Mucosa of descending colon (tissue), 3 donors: Measurements from ENCODE around the gene DND1. TPM values are rescaled to one million over a fixed set of nuclear protein-coding genes. Genes with fewer than 3 reads are reported as not detected.

Experiments
- ATAC-seq: fragments of 200-7000 bp; cut with Tn5 transposase; one replicate; pipeline ENCODE4 v1.9.1; 2020; ENCODE audit warnings: mild to moderate bottlenecking, moderate library complexity
- DNase-seq, 3 donors: peaks; one replicate each; pipeline ENCODE4 v3.0.0-alpha.2; 2020
- H3K36me3 ChIP-seq: fragments of 200-600 bp; one replicate; pipeline ENCODE4 v1.8.0; 2021; ENCODE audit warnings: low read depth, mild to moderate bottlenecking
- H3K4me1 ChIP-seq: fragments of 200-600 bp; one replicate; pipeline ENCODE4 v1.8.0; 2021; ENCODE audit warnings: low read depth, mild to moderate bottlenecking
- H3K4me3 ChIP-seq: fragments of 200-600 bp; one replicate; pipeline ENCODE4 v1.8.0; 2021; ENCODE audit warnings: mild to moderate bottlenecking
- H3K9me3 ChIP-seq: fragments of 200-600 bp; one replicate; pipeline ENCODE4 v1.8.0; 2021; ENCODE audit warnings: mild to moderate bottlenecking
- CTCF ChIP-seq: fragments of 200-600 bp; IDR thresholded peaks from one replicate; pipeline ENCODE4 v1.8.0; 2022; ENCODE audit warnings: antibody characterized with exemption, mild to moderate bottlenecking
- intact Hi-C, 2 donors: fragments of 100-400 bp; cut with DNase I in 1 of 2; cut with micrococcal nuclease in 1 of 2; formaldehyde crosslinking; loops; one replicate each; pipeline versions ENCODE4 v1.11.0 to v1.11.1; 2022; cut with DNase I, micrococcal nuclease
- total RNA-seq, 3 donors: library from RNA; stranded (reverse); fragmentation: NEBNext Ultra II Directional in 2 of 3; extraction: Animal tissue kit (Norgen Biotek cat#: 25700) in 2 of 3; gene quantifications; one replicate each; pipeline versions ENCODE4 v1.2.1 to v1.2.4, GENCODE V29; 2021 to 2023
- donor health status: DM: no; HTN: no; CAD: no; lungs with moderate emphysema.
- donor health status: DM: no; HTN: no; CAD: no.
- donor health status: DM: no; HTN: yes; CAD: no.

The DND1 gene
- total RNA-seq, 3 donors from 2014 or later: 0.95 to 1.6 (median 1.1) TPM

- no peak for DNase-seq
- H3K9me3 ChIP-seq: no peaks in the 10 kb centered on the region
- TF ChIP-seq CTCF: no peak
- intact Hi-C loops: no loop called here
- no peak overlapping the region for H3K4me3 ChIP-seq
- no peak for ATAC-seq
- peaks cover 23% of the 10 kb centered on the region for H3K4me1 ChIP-seq
- H3K36me3 ChIP-seq: peaks cover 26% of the 10 kb centered on the region
Observed at GRCh38 chr5:140694276-140694675, 20.9 kb upstream of the DND1 start.

DNA sequence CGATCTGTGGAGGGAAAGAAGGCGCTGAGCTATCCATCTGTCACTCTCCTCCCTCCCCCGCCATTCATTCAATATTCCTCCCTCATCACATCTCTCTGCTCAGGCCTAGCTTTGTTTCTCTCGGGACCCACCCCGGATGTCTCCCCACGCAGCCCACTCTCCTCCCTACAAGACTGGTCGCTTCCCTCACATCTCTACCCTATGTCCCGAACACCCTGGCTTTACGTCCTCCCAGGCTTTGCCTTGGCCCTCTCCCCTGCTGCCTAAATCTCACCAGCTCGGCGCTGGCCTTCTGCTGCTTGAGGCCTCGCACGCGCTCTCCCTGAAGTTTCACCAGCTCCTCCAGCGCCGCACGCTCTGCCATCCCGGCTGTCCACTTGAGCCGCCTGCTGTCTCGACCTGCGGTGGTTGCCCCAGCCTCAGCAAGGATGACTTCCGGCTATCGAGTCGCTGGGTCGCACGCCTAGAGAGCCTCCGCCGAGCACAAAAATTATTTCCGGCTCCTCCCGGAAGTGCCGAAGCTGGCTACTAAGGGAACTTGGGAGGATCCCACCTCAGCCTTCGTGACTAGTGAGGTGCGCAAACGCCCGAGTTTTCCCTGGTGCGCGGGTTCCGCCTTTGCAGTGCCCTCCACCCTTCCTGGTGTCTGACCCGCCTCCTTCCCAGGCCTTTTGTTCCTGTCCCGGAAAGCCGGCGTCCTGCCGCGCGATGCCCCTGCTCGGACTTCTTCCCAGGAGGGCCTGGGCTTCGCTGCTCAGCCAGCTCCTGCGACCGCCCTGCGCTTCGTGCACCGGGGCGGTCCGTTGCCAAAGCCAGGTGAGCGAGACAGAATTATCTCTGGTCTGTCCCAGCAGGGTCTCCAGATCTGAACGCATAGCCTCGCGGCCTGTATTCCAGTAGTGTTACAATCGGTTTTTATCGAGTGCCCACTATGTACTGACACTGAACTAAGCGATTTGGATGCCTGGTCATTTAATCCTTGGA is 17.9 kb upstream of the DND1 start, which contains the start of the genes HARS1 and HARS2:
HARS1 (minus strand) TSS at position 430 of the 984 bp plus-strand sequence; CDS start at position 364, 66 bp downstream.
HARS2 (plus strand) TSS at position 515 of the 984 bp plus-strand sequence; CDS start at position 709, 194 bp downstream.
- intact Hi-C loops: no loop called here
- peaks cover 5% of the 10 kb centered on the region for H3K36me3 ChIP-seq

GRCh38 chr5:140690376-140690932 is 17.1 kb upstream of the DND1 start:
- no peak for TF ChIP-seq CTCF
- no peaks in the 10 kb centered on the region for H3K36me3 ChIP-seq
- H3K9me3 ChIP-seq: no peaks in the 10 kb centered on the region
- ATAC-seq: peak; percentile 28
- intact Hi-C loops: no loop called here
- no peak for DNase-seq
- H3K4me1 ChIP-seq: peaks cover 23% of the 10 kb centered on the region
- peak overlapping the region; percentile 50 for H3K4me3 ChIP-seq

More for the DNA sequence above, 17.9 kb upstream of the DND1 start, which contains the start of the genes HARS1 and HARS2:
- DNase-seq: peak; percentile 93 to 95 (median 93)
- Histone ChIP-seq H3K4me3 (peak within 1 kb of the TSS; percentile 50), H3K4me1 (peaks cover 23% of the 10 kb centered on the region), H3K9me3 (no peaks in the 10 kb centered on the region)
- TF ChIP-seq CTCF: no peak
- peak; percentile 98 for ATAC-seq

DNA sequence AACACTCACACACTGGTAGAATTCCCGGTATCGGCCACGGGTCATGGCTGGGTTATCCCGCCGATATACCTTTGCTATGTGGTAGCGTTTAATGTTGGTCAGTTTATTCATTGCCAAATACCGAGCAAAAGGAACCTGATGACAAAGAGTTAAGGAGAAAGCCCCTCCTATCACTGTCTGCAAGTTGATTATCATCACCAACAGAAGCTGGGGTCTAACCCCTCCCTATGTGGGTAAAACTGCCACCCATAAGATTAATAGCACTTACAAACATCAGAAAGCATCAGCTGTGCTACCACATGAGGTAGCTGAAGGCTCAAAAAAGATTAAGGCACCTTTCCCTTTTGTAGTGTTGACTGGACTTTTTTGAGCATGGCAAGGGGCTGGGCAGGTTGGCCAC is 5.6 kb upstream of the DND1 start:
- Histone ChIP-seq H3K4me3 (no peak overlapping the region), H3K36me3 (no peaks in the 10 kb centered on the region), H3K4me1 (peaks cover 8% of the 10 kb centered on the region), H3K9me3 (no peaks in the 10 kb centered on the region)
- DNase-seq (no peak), ATAC-seq (no peak)
- intact Hi-C loops: no loop called here
- no peak for TF ChIP-seq CTCF

- no peak for TF ChIP-seq CTCF
- DNase-seq (no peak), ATAC-seq (no peak)
- H3K4me1 ChIP-seq: peaks cover 8% of the 10 kb centered on the region
- H3K36me3 ChIP-seq: no peaks in the 10 kb centered on the region
- intact Hi-C loops: no loop called here
- H3K4me3 ChIP-seq: no peak overlapping the region
- no peaks in the 10 kb centered on the region for H3K9me3 ChIP-seq
Observed at GRCh38 chr5:140677947-140678346, 4.6 kb upstream of the DND1 start.
